H1 (cell line): ENCODE data around the gene HMGCLL1.

Experiments used
- CHD2 ChIP-seq: IDR thresholded peaks from 2 replicates; pipeline ENCODE4 v1.6.1; 2012; ENCODE audit warnings: low read length, improper control_type of control experiment
- CREB1 ChIP-seq: IDR thresholded peaks from 2 replicates; pipeline ENCODE4 v1.6.1; 2012; ENCODE audit warnings: inconsistent platforms
- CTCF ChIP-seq, 3 experiments: IDR thresholded peaks; 1 replicate in 2 of 3; 2 replicates in 1 of 3; pipeline versions ENCODE4 v1.5.1 to v1.6.1; 2011; ENCODE audit warnings: low read length in 3 of 3, mild to moderate bottlenecking in 3 of 3, inconsistent platforms in 2 of 3, low read depth in 1 of 3, moderate library complexity in 1 of 3; ENCODE audit not compliant: insufficient read depth in 1 of 3; ENCODE audit errors: control extremely low read depth in 1 of 3
- EZH2 ChIP-seq: fragments of 200-600 bp; sonication (generic); IDR thresholded peaks from 2 replicates; pipeline ENCODE4 v1.7.1; 2012; ENCODE audit warnings: low read depth, mild to moderate bottlenecking, moderate library complexity, low read length, inconsistent platforms; ENCODE audit not compliant: severe bottlenecking
- MAFK ChIP-seq: IDR thresholded peaks from 2 replicates; pipeline ENCODE4 v1.6.1; 2012; ENCODE audit warnings: low read depth, mild to moderate bottlenecking, improper control_type of control experiment, low read length
- MAX ChIP-seq: IDR thresholded peaks from 2 replicates; pipeline ENCODE4 v1.6.1; 2012; ENCODE audit warnings: inconsistent platforms
- NRF1 ChIP-seq: IDR thresholded peaks from 2 replicates; pipeline ENCODE4 v1.6.1; 2011; ENCODE audit warnings: mild to moderate bottlenecking, low read depth, low read length, improper control_type of control experiment
- POLR2A ChIP-seq, 2 experiments: IDR thresholded peaks; 1 replicate in 1 of 2; 2 replicates in 1 of 2; pipeline ENCODE4 v1.6.1; 2011; ENCODE audit warnings: low read depth in 2 of 2, low read length in 2 of 2, mild to moderate bottlenecking in 2 of 2; ENCODE audit errors: control extremely low read depth in 1 of 2
- POLR2AphosphoS5 ChIP-seq: IDR thresholded peaks from 2 replicates; pipeline ENCODE4 v1.6.1; 2011; ENCODE audit warnings: low read depth, low read length
- RNF2 ChIP-seq: fragments of 200-900, 300-1000 bp; sonication (generic); IDR thresholded peaks from 2 replicates; pipeline ENCODE4 v1.7.1; 2016; ENCODE audit warnings: borderline replicate concordance, low read depth, mild to moderate bottlenecking, antibody characterized with exemption, low read length; ENCODE audit not compliant: poor library complexity, severe bottlenecking; ENCODE audit errors: missing control alignments
- TEAD4 ChIP-seq: IDR thresholded peaks from 2 replicates; pipeline ENCODE4 v1.6.1; 2012; ENCODE audit warnings: low read depth, low read length, inconsistent platforms, mixed read lengths
- ZNF274 ChIP-seq: IDR thresholded peaks from 2 replicates; pipeline ENCODE4 v1.7.0; 2012; ENCODE audit warnings: low read length, borderline replicate concordance; ENCODE audit errors: extremely low read depth

GRCh38 chr6:55448451-55448850 is 130.5 kb downstream of the HMGCLL1 start:
- TF ChIP-seq NRF1 (no peak), POLR2A (IDR thresholded peaks at IDR 0.05; ENCODE audit: control extremely low read depth in 1 of 2, low read depth in 2 of 2, low read length in 2 of 2) (no peak), CTCF (IDR thresholded peaks at IDR 0.05; ENCODE audit: control extremely low read depth in 1 of 3, insufficient read depth in 1 of 3, low read depth in 1 of 3, low read length in 3 of 3) (no peak), EZH2 (no peak), MAFK (no peak), MAX (no peak), CHD2 (no peak), POLR2AphosphoS5 (no peak), CREB1 (no peak), RNF2 (no peak), TEAD4 (no peak), ZNF274 (no peak)
